EH (cell line): Measurements from ENCODE around the gene PTBP1.

Experiments used
- DNase-seq: peaks from one replicate; pipeline ENCODE4 v3.0.0-alpha.2; 2015; ENCODE audit warnings: low read depth

The PTBP1 gene

GRCh38 chr19:796692-797527 is at the start of gene PTBP1:
PTBP1 (plus strand) TSS chr19:797452; CDS start chr19:797498, 46 bp downstream.
- DNase-seq: peak; percentile 100

GRCh38 chr19:748274-748598 is 49.0 kb upstream of the PTBP1 start:
- no peak for DNase-seq

- DNase-seq: no peak
These were observed 47.4 kb upstream of the PTBP1 start for GRCh38 chr19:749811-750210.

GRCh38 chr19:750640-751423 is 46.4 kb upstream of the PTBP1 start, which contains the start of gene MISP:
MISP (plus strand) TSS chr19:751112; CDS start chr19:756947, 5,835 bp downstream.
- no peak for DNase-seq

GRCh38 chr19:751501-752341 is 45.5 kb upstream of the PTBP1 start:
- DNase-seq: peak; percentile 91

GRCh38 chr19:752652-753517 is 44.4 kb upstream of the PTBP1 start:
- DNase-seq: peak; percentile 91

GRCh38 chr19:754530-754929 is 42.7 kb upstream of the PTBP1 start:
- no peak for DNase-seq

GRCh38 chr19:755063-755462 is 42.2 kb upstream of the PTBP1 start:
- DNase-seq: no peak

- DNase-seq: peak; percentile 45
These were observed 41.0 kb upstream of the PTBP1 start for GRCh38 chr19:756236-756635.

- DNase-seq: no peak
These were observed 40.2 kb upstream of the PTBP1 start for GRCh38 chr19:756821-757688.

- no peak for DNase-seq
These were observed 39.2 kb upstream of the PTBP1 start for GRCh38 chr19:757811-758668.

GRCh38 chr19:763181-763580 is 34.1 kb upstream of the PTBP1 start:
- no peak for DNase-seq

GRCh38 chr19:763869-764268 is 33.4 kb upstream of the PTBP1 start:
- no peak for DNase-seq

- no peak for DNase-seq
These were observed 33.0 kb upstream of the PTBP1 start for GRCh38 chr19:764301-764700.

- DNase-seq: no peak
These were observed 32.0 kb upstream of the PTBP1 start for GRCh38 chr19:765179-765738.

GRCh38 chr19:768424-768823 is 28.8 kb upstream of the PTBP1 start:
- peak; percentile 96 for DNase-seq

- DNase-seq: no peak
These were observed 27.6 kb upstream of the PTBP1 start for GRCh38 chr19:769616-770015.

- peak; percentile 64 for DNase-seq
These were observed 25.9 kb upstream of the PTBP1 start for GRCh38 chr19:771332-771785.

GRCh38 chr19:772063-772462 is 25.2 kb upstream of the PTBP1 start:
- no peak for DNase-seq
